Thymus (tissue), 11 donors: ENCODE measurements around the gene PCDHGA1. TPM values are rescaled to one million over a fixed set of nuclear protein-coding genes. Genes with fewer than 3 reads are reported as not detected.
"Not testable (repeated sequence)": the region's sequence is repeated elsewhere in the genome, so short reads cannot be mapped to it uniquely, and the experiment has no call there.

Experiments used
- DNase-seq, 9 donors: peaks; one replicate each; pipeline ENCODE4 v3.0.0-alpha.2; 2013; ENCODE audit warnings: low spot score in 9 of 9, low read depth in 6 of 9, missing footprints in 1 of 9
- H3K27ac ChIP-seq, 2 donors: one replicate each; pipeline ENCODE4 v1.5.1; 2013; ENCODE audit warnings: control low read depth in 1 of 2, low read depth in 1 of 2, low read length in 1 of 2, mild to moderate bottlenecking in 1 of 2, moderate library complexity in 1 of 2
- H3K27me3 ChIP-seq, 2 donors: one replicate each; pipeline ENCODE4 v1.5.1; 2013; ENCODE audit warnings: low read length in 1 of 2; ENCODE audit not compliant: control insufficient read depth in 2 of 2, insufficient read depth in 1 of 2
- H3K36me3 ChIP-seq, 2 donors: one replicate each; pipeline ENCODE4 v1.5.1; 2013; ENCODE audit warnings: low read length in 1 of 2, mild to moderate bottlenecking in 1 of 2, moderate library complexity in 1 of 2; ENCODE audit not compliant: control insufficient read depth in 2 of 2, insufficient read depth in 2 of 2
- H3K4me1 ChIP-seq, 2 donors: one replicate each; pipeline ENCODE4 v1.5.1; 2013; ENCODE audit warnings: low read length in 2 of 2; ENCODE audit not compliant: control insufficient read depth in 2 of 2, insufficient read depth in 2 of 2
- H3K4me3 ChIP-seq, 2 donors: one replicate each; pipeline ENCODE4 v1.5.1; 2013; ENCODE audit warnings: low read length in 2 of 2, control low read depth in 1 of 2, mild to moderate bottlenecking in 1 of 2
- H3K9me3 ChIP-seq, 2 donors: one replicate each; pipeline ENCODE4 v1.5.1; 2013; ENCODE audit warnings: low read length in 1 of 2, mild to moderate bottlenecking in 1 of 2; ENCODE audit not compliant: control insufficient read depth in 2 of 2, insufficient read depth in 1 of 2
- WGBS: extraction: QIAGEN DNeasy Blood & Tissue Kit; methylation state at CpG from one replicate; pipeline ENCODE4 v1.1.7; 2013; 5-methylcytosine and 5-hydroxymethylcytosine counted together
- polyA plus RNA-seq: library from polyadenylated mRNA; stranded (reverse); fragments of 200-250 nt; gene quantifications from one replicate; pipeline ENCODE4 v1.2.3, GENCODE V29; 2013
- total RNA-seq: library from RNA; stranded (reverse); fragments of 120-200 nt; gene quantifications from one replicate; pipeline ENCODE4 v1.2.4, GENCODE V29; 2013
- donor health status: healthy.

The PCDHGA1 gene
- total and polyA plus RNA-seq, 2 donors: 0.09 to 0.16 TPM

GRCh38 chr5:141371572-141372475, 41.5 kb downstream of the PCDHGA1 start:
- 44% methylated on average over 69 of the region's 69 CpGs for WGBS

GRCh38 chr5:141373673-141374317, 43.5 kb downstream of the PCDHGA1 start, which contains the start of gene PCDHGA6:
Gene PCDHGA6 (plus strand): TSS chr5:141373891. CDS start chr5:141374084, 193 bp downstream.
- Histone ChIP-seq H3K36me3 (no peaks in the 10 kb centered on the region), H3K4me3 (no peak within 1 kb of the TSS), H3K27me3 (peaks cover 0 to 61% of the 10 kb centered on the region in 2 donors), H3K27ac (no peak within 1 kb of the TSS), H3K4me1 (no peaks in the 10 kb centered on the region), H3K9me3 (peaks cover 12 to 54% of the 10 kb centered on the region in 2 donors)
- peak in 1 of 9 donors; percentile 9 for DNase-seq
- WGBS: 28% methylated on average over 27 of the region's 27 CpGs

More at GRCh38 chr5:141371572-141372475, 41.5 kb downstream of the PCDHGA1 start:
- Histone ChIP-seq H3K4me1 (no peaks in the 10 kb centered on the region), H3K4me3 (no peak overlapping the region), H3K9me3 (peaks cover 12 to 50% of the 10 kb centered on the region in 2 donors), H3K27me3 (peaks cover 0 to 65% of the 10 kb centered on the region in 2 donors), H3K27ac (no peak overlapping the region), H3K36me3 (no peaks in the 10 kb centered on the region)
- DNase-seq: no peak

- Histone ChIP-seq H3K4me1 (no peaks in the 10 kb centered on the region), H3K27me3 (peaks cover 0 to 59% of the 10 kb centered on the region in 2 donors), H3K36me3 (no peaks in the 10 kb centered on the region), H3K27ac (no peak overlapping the region), H3K4me3 (no peak overlapping the region), H3K9me3 (peaks cover 12 to 54% of the 10 kb centered on the region in 2 donors)
- DNase-seq: no peak
- WGBS: 69% methylated on average over 14 of the region's 14 CpGs
Measured at GRCh38 chr5:141374627-141375026, 44.3 kb downstream of the PCDHGA1 start.

- WGBS: 62% methylated on average over 40 of the region's 48 CpGs
- not testable (repeated sequence) for H3K36me3 ChIP-seq, DNase-seq, H3K27ac ChIP-seq, H3K4me1 ChIP-seq, H3K4me3 ChIP-seq
- Histone ChIP-seq H3K27me3 (peaks cover 0 to 50% of the 10 kb centered on the region in 2 donors), H3K9me3 (peaks cover 12 to 47% of the 10 kb centered on the region in 2 donors)
Measured at GRCh38 chr5:141375444-141376155, 45.3 kb downstream of the PCDHGA1 start.

GRCh38 chr5:141382469-141383294, 52.4 kb downstream of the PCDHGA1 start, which contains the start of gene PCDHGA7:
Gene PCDHGA7 (plus strand): TSS chr5:141382742. CDS start chr5:141382900, 158 bp downstream.
- 23% methylated on average over 37 of the region's 37 CpGs for WGBS
- peaks cover 3 to 39% of the 10 kb centered on the region in 2 donors for H3K27me3 ChIP-seq
- no peak for DNase-seq

GRCh38 chr5:141383345-141383744, 53.0 kb downstream of the PCDHGA1 start:
- 47% methylated on average over 21 of the region's 21 CpGs for WGBS
- no peaks in the 10 kb centered on the region for H3K36me3 ChIP-seq
- H3K27me3 ChIP-seq: peaks cover 3 to 42% of the 10 kb centered on the region in 2 donors
- H3K9me3 ChIP-seq: peaks cover 7 to 24% of the 10 kb centered on the region in 2 donors
- no peak for DNase-seq
- no peak overlapping the region for H3K27ac ChIP-seq
- no peaks in the 10 kb centered on the region for H3K4me1 ChIP-seq
- H3K4me3 ChIP-seq: no peak overlapping the region

More at GRCh38 chr5:141382469-141383294, 52.4 kb downstream of the PCDHGA1 start, which contains the start of gene PCDHGA7:
- Histone ChIP-seq H3K36me3 (no peaks in the 10 kb centered on the region), H3K4me3 (peak within 1 kb of the TSS in 1 of 2 donors; percentile 27), H3K27ac (no peak within 1 kb of the TSS), H3K9me3 (peaks cover 7 to 25% of the 10 kb centered on the region in 2 donors), H3K4me1 (no peaks in the 10 kb centered on the region)

- Histone ChIP-seq H3K4me3 (no peak overlapping the region), H3K9me3 (peaks cover 8 to 34% of the 10 kb centered on the region in 2 donors), H3K4me1 (no peaks in the 10 kb centered on the region), H3K36me3 (no peaks in the 10 kb centered on the region), H3K27ac (no peak overlapping the region), H3K27me3 (peaks cover 3 to 55% of the 10 kb centered on the region in 2 donors)
- no peak for DNase-seq
- 60% methylated on average over 43 of the region's 43 CpGs for WGBS
Measured at GRCh38 chr5:141384471-141385267, 54.4 kb downstream of the PCDHGA1 start.
